Esophagus squamous epithelium (tissue), 5 donors: ENCODE measurements around the gene ZNF296. TPM values are rescaled to one million over a fixed set of nuclear protein-coding genes. Genes with fewer than 3 reads are reported as not detected.

Experiments
- DNase-seq: peaks from one replicate; lab custom pipeline; 2025; lab: John Stamatoyannopoulos, UW
- H3K27ac ChIP-seq, 4 donors: fragments of 200-600 bp; sonication (generic); one replicate each; pipeline ENCODE4 v1.5.1; 2016 to 2019; ENCODE audit warnings: mild to moderate bottlenecking in 1 of 4
- H3K27me3 ChIP-seq, 4 donors: fragments of 200-600 bp; sonication (generic); 1 replicate in 3 of 4; 2 replicates in 1 of 4; pipeline versions ENCODE4 v1.5.1 to v1.6.0; 2017 to 2021; ENCODE audit warnings: antibody characterized with exemption in 1 of 4
- H3K36me3 ChIP-seq, 3 donors: fragments of 200-600 bp; sonication (generic); one replicate each; pipeline ENCODE4 v1.5.1; 2016 to 2019
- H3K4me1 ChIP-seq, 3 donors: fragments of 200-600 bp; sonication (generic); one replicate each; pipeline ENCODE4 v1.5.1; 2017 to 2019
- H3K4me3 ChIP-seq, 4 donors: fragments of 200-600 bp; sonication (generic); 1 replicate in 3 of 4; 2 replicates in 1 of 4; pipeline ENCODE4 v1.5.1; 2016 to 2019; ENCODE audit warnings: mild to moderate bottlenecking in 2 of 4, moderate library complexity in 1 of 4
- H3K9me3 ChIP-seq, 3 donors: fragments of 200-600 bp; sonication (generic); one replicate each; pipeline ENCODE4 v1.5.1; 2016 to 2019
- CTCF ChIP-seq, 6 experiments: fragments of 450-650 bp in 4 of 6; fragments of 200-600 bp in 2 of 6; sonication (generic) in 2 of 6; IDR thresholded peaks; one replicate each; pipeline ENCODE4 v1.5.1; 2016 to 2019; ENCODE audit warnings: antibody characterized with exemption in 6 of 6, mild to moderate bottlenecking in 4 of 6, moderate library complexity in 4 of 6
- POLR2A ChIP-seq, 4 donors: fragments of 450-650 bp; IDR thresholded peaks; one replicate each; pipeline ENCODE4 v1.6.1; 2017; ENCODE audit warnings: antibody characterized with exemption in 4 of 4, mild to moderate bottlenecking in 4 of 4, moderate library complexity in 3 of 4
- WGBS, 2 donors: methylation state at CpG; one replicate each; pipeline ENCODE4 v1.1.5; 2018; 5-methylcytosine and 5-hydroxymethylcytosine counted together
- intact Hi-C: fragments of 100-400 bp; cut with DNase I; formaldehyde crosslinking; loops from one replicate; pipeline ENCODE4 v1.15.0; 2022
- small RNA-seq, 4 donors: library from RNA; depleted of rRNA; stranded (forward); fragments of <200 nt; gene quantifications; one replicate each; pipeline ENCODE3, GENCODE V24; 2016
- total RNA-seq, 4 donors: library from RNA; depleted of rRNA; stranded (reverse); fragments of >200 nt; gene quantifications; one replicate each; pipeline ENCODE4 v1.1.0, GENCODE V29; 2016
- donor health status: DM: yes; HTN: yes; CAD: no.

Gene ZNF296
- total RNA-seq, 4 donors from 2014 or later = 4.0 to 17.7 (median 4.5) TPM

GRCh38 chr19:45025264-45025663 lies 51.0 kb downstream of the ZNF296 start:
- Histone ChIP-seq H3K27ac (no peak overlapping the region), H3K4me3 (no peak overlapping the region), H3K36me3 (peaks cover 0 to 51% (median 5%) of the 10 kb centered on the region in 3 donors), H3K9me3 (no peaks in the 10 kb centered on the region), H3K27me3 (no peaks in the 10 kb centered on the region), H3K4me1 (no peaks in the 10 kb centered on the region)
- 92 to 97% methylated on average over 9 of the region's 9 CpGs for WGBS, 2 donors
- intact Hi-C loops = no loop called here
- no peak for DNase-seq
- TF ChIP-seq CTCF (IDR thresholded peaks at IDR 0.05) (no peak), POLR2A (IDR thresholded peaks at IDR 0.05) (no peak)

- WGBS, 2 donors = 92 to 97% methylated on average over 4 of the region's 4 CpGs
- intact Hi-C loops = no loop called here
Observed at GRCh38 chr19:45023048-45023447, 53.2 kb downstream of the ZNF296 start.

GRCh38 chr19:45021971-45022370 lies 54.3 kb downstream of the ZNF296 start:
- WGBS, 2 donors = 80 to 87% methylated on average over 1 to 8 of the region's 14 CpGs
- intact Hi-C loops = no loop called here

More at GRCh38 chr19:45023048-45023447, 53.2 kb downstream of the ZNF296 start:
- Histone ChIP-seq H3K27me3 (no peaks in the 10 kb centered on the region), H3K4me1 (no peaks in the 10 kb centered on the region), H3K27ac (no peak overlapping the region), H3K9me3 (no peaks in the 10 kb centered on the region), H3K36me3 (peaks cover 0 to 29% (median 0%) of the 10 kb centered on the region in 3 donors), H3K4me3 (no peak overlapping the region)
- no peak for TF ChIP-seq CTCF (IDR thresholded peaks at IDR 0.05)
- TF ChIP-seq POLR2A (IDR thresholded peaks at IDR 0.05) = no peak
- DNase-seq = no peak

More at GRCh38 chr19:45021971-45022370, 54.3 kb downstream of the ZNF296 start:
- no peak for TF ChIP-seq CTCF (IDR thresholded peaks at IDR 0.05)
- TF ChIP-seq POLR2A (IDR thresholded peaks at IDR 0.05) = no peak
- no peaks in the 10 kb centered on the region for H3K27me3 ChIP-seq
- DNase-seq = no peak
- H3K4me3 ChIP-seq = no peak overlapping the region
- H3K4me1 ChIP-seq = peaks cover 0 to 4% (median 0%) of the 10 kb centered on the region in 3 donors
- no peaks in the 10 kb centered on the region for H3K9me3 ChIP-seq
- H3K36me3 ChIP-seq = peaks cover 0 to 27% (median 0%) of the 10 kb centered on the region in 3 donors
- no peak overlapping the region for H3K27ac ChIP-seq

Small RNA genes within 50 kb of the gene (small RNA-seq; reads per million reads assigned to genes)
- gene RNU6-611P = 0 reads per million in 4 donors

Other genes with a start within 250 kb of the ZNF296 start
- 100 to 1,000 TPM in 1 of 4 donors, 10 to 100 TPM in 3; 42.9 to 103 (median 60.9) TPM for gene NECTIN2, start 230.2 kb downstream of the ZNF296 start, total RNA-seq
- gene TOMM40, start 185.2 kb downstream of the ZNF296 start, total RNA-seq = 100 to 1,000 TPM in 1 of 4 donors, 10 to 100 TPM in 3; 64.7 to 142 (median 79.0) TPM
- gene APOE, start 170.7 kb downstream of the ZNF296 start, total RNA-seq = 100 to 1,000 TPM in 1 of 4 donors, 10 to 100 TPM in 1, 1 to 10 TPM in 2; 5.7 to 141 (median 20.7) TPM
- 1 to 10 TPM; 1.4 to 7.5 (median 4.1) TPM for gene APOC1, start 161.9 kb downstream of the ZNF296 start, total RNA-seq
- gene APOC4, start 134.2 kb downstream of the ZNF296 start, total RNA-seq = not detected
- gene APOC2, start 130.4 kb downstream of the ZNF296 start, total RNA-seq = 1 to 10 TPM in 1 of 4 donors, not detected in 3; 1.6 TPM
- gene CLPTM1, start 121.1 kb downstream of the ZNF296 start, total RNA-seq = 10 to 100 TPM; 44.2 to 76.9 (median 56.3) TPM
- 10 to 100 TPM in 1 of 4 donors, 1 to 10 TPM in 3; 4.8 to 11.8 (median 7.6) TPM for gene RELB, start 75.0 kb downstream of the ZNF296 start, total RNA-seq
- 100 to 1,000 TPM in 1 of 4 donors, 10 to 100 TPM in 3; 46.4 to 122 (median 64.0) TPM for gene CLASRP, start 37.4 kb downstream of the ZNF296 start, total RNA-seq
- 10 to 100 TPM; 22.3 to 28.0 (median 25.4) TPM for gene GEMIN7, start 2.8 kb upstream of the ZNF296 start, total RNA-seq
- gene PPP1R37, start 16.7 kb upstream of the ZNF296 start, total RNA-seq = 10 to 100 TPM; 25.1 to 35.5 (median 30.8) TPM
- gene NKPD1, start 84.5 kb upstream of the ZNF296 start, total RNA-seq = 1 to 10 TPM; 1.1 to 4.2 (median 2.9) TPM
- 10 to 100 TPM in 3 of 4 donors, 1 to 10 TPM in 1; 5.4 to 27.8 (median 18.0) TPM for gene TRAPPC6A, start 101.8 kb upstream of the ZNF296 start, total RNA-seq
- 10 to 100 TPM in 2 of 4 donors, 1 to 10 TPM in 2; 7.9 to 18.4 (median 10.4) TPM for gene BLOC1S3, start 102.3 kb upstream of the ZNF296 start, total RNA-seq
- gene EXOC3L2, start 168.9 kb upstream of the ZNF296 start, total RNA-seq = 1 to 10 TPM in 1 of 4 donors, under 1 TPM in 3; 0.29 to 1.5 (median 0.80) TPM
- 10 to 100 TPM in 3 of 4 donors, 1 to 10 TPM in 1; 6.4 to 19.6 (median 14.9) TPM for gene MARK4, start 174.8 kb upstream of the ZNF296 start, total RNA-seq
- not detected for gene CKM, start 246.4 kb upstream of the ZNF296 start, total RNA-seq